GM12878 (cell line): ENCODE results near the gene CLEC16A. TPM values are rescaled to one million over a fixed set of nuclear protein-coding genes. Genes with fewer than 3 reads are reported as not detected.

ENCODE experiments used
- CBX3 ChIP-seq: fragments of 200-600 bp; sonication (generic); IDR thresholded peaks from 2 replicates; pipeline ENCODE4 v1.6.1; 2016; ENCODE audit warnings: low read depth, borderline replicate concordance
- EZH2 ChIP-seq: IDR thresholded peaks from 2 replicates; pipeline ENCODE4 v1.6.1; 2012; ENCODE audit warnings: low read depth, mild to moderate bottlenecking, control low read depth, inconsistent platforms, low read length, borderline replicate concordance; ENCODE audit not compliant: control insufficient read depth
- IRF4 ChIP-seq: IDR thresholded peaks from 2 replicates; pipeline ENCODE4 v1.6.1; 2011; ENCODE audit warnings: low read depth, low read length
- JUND ChIP-seq: IDR thresholded peaks from 2 replicates; pipeline ENCODE4 v1.6.1; 2012; ENCODE audit warnings: low read depth, mild to moderate bottlenecking, low read length, improper control_type of control experiment, moderate library complexity
- KLF5 ChIP-seq: fragments of 450-650 bp; IDR thresholded peaks from 2 replicates; pipeline ENCODE4 v1.6.1; 2014; ENCODE audit warnings: mild to moderate bottlenecking; ENCODE audit not compliant: partially characterized antibody
- MTA2 ChIP-seq: fragments of 450-650 bp; IDR thresholded peaks from 2 replicates; pipeline ENCODE4 v1.6.1; 2016; ENCODE audit warnings: low read depth, mild to moderate bottlenecking, moderate library complexity
- NR2C2 ChIP-seq: IDR thresholded peaks from 2 replicates; pipeline ENCODE4 v1.6.1; 2011; ENCODE audit warnings: borderline replicate concordance, low read depth; ENCODE audit not compliant: control insufficient read depth, insufficient read length
- RCOR1 ChIP-seq: conservative IDR thresholded peaks from 2 replicates; pipeline ENCODE4 v1.6.1; 2012; ENCODE audit warnings: low read depth, low read length, improper control_type of control experiment
- STAT3 ChIP-seq: IDR thresholded peaks from 2 replicates; pipeline ENCODE4 v1.6.1; 2011; ENCODE audit warnings: low read depth, low read length, improper control_type of control experiment
- polyA plus RNA-seq, 11 experiments: library from polyadenylated mRNA; depleted of rRNA in 4 of 11; unstranded in 6 of 11; stranded (reverse) in 5 of 11; fragments of >200 nt; fragmentation: Nextera tagmentation in 4 of 11; fragmentation: Illumina TruSeq in 1 of 11; extraction: Ambion mirVana in 4 of 11; extraction: Trizol in 1 of 11; gene quantifications; 1 replicate in 1 of 11; 2 replicates in 10 of 11; pipeline versions ENCODE4 v1.2.1 to v1.2.3, GENCODE V29; 2011 to 2016; ENCODE audit warnings: inconsistent platforms in 2 of 11, missing spikeins in 2 of 11, low read depth in 1 of 11
- total RNA-seq, 4 experiments: library from RNA; depleted of rRNA in 3 of 4; stranded (reverse); fragments of >200 nt in 3 of 4; fragmentation: Illumina TruSeq in 1 of 4; extraction: Trizol in 1 of 4; gene quantifications; 2 replicates each; pipeline versions ENCODE4 v1.2.1 to v1.2.3, GENCODE V29; 2013 to 2021
- TF ChIP-seq, protein P1 (sequence below): fragments of 150-350 bp; IDR thresholded peaks from 2 replicates; pipeline ENCODE4 v1.6.1; 2016; ENCODE audit warnings: low read depth, low read length

CLEC16A gene
- total and polyA plus RNA-seq, 10 of the 15 experiments (the other 5 are each of a cell fraction or from before 2014, with no cell fraction given) = 1.5 to 28.8 (median 19.2) TPM

DNA sequence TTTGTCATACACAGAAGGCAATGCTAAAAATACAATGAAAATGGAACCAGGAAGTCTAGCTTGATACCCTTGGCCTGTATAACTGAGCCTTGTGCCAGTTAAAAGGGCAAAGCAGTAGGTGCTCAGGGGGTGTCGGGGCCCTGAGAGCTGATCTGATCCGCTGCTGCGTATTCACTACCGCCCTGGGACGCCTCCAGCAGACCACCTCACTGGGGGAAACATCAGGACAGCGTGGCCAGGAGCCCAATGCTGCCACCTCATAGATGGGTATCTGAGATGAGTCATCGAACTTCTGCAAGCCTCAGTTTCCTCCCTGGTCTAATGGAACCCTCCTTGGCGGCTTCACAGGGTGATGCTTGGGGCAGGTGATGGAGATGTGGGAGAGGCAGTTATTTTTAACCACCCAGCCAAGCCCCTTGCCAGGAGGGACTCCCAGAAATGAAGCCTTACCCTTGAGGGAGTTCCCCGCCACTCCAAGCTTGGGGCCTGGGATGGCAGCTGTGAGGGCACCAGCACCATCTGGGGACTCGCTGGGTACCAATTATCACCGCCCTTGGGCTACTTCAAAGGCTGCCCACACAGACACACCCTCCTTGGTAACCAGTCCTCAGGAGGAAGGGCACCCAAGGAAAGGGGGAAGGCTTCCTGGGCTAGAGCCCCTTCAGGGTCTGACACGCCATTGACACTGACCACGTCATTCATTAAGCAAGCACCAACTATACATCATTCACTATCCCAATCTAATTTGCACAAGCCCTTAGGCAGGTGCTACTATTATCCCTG is 9.8 kb upstream of the CLEC16A start (continued):
- TF ChIP-seq CBX3 = no peak
- TF ChIP-seq STAT3 = no peak
- TF ChIP-seq RCOR1 = no peak
- no peak for TF ChIP-seq NR2C2
- no peak for TF ChIP-seq MTA2
- TF ChIP-seq JUND = no peak
- TF ChIP-seq IRF4 = no peak
- TF ChIP-seq EZH2 = no peak
- TF ChIP-seq KLF5 = no peak
- TF ChIP-seq, protein P1, sequence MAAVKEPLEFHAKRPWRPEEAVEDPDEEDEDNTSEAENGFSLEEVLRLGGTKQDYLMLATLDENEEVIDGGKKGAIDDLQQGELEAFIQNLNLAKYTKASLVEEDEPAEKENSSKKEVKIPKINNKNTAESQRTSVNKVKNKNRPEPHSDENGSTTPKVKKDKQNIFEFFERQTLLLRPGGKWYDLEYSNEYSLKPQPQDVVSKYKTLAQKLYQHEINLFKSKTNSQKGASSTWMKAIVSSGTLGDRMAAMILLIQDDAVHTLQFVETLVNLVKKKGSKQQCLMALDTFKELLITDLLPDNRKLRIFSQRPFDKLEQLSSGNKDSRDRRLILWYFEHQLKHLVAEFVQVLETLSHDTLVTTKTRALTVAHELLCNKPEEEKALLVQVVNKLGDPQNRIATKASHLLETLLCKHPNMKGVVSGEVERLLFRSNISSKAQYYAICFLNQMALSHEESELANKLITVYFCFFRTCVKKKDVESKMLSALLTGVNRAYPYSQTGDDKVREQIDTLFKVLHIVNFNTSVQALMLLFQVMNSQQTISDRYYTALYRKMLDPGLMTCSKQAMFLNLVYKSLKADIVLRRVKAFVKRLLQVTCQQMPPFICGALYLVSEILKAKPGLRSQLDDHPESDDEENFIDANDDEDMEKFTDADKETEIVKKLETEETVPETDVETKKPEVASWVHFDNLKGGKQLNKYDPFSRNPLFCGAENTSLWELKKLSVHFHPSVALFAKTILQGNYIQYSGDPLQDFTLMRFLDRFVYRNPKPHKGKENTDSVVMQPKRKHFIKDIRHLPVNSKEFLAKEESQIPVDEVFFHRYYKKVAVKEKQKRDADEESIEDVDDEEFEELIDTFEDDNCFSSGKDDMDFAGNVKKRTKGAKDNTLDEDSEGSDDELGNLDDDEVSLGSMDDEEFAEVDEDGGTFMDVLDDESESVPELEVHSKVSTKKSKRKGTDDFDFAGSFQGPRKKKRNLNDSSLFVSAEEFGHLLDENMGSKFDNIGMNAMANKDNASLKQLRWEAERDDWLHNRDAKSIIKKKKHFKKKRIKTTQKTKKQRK = no peak
